NOMO-1 treated with DMSO at 0.1 percent for 48 hours (cell line): Measurements from ENCODE around the gene IL9R.
A peak's percentile ranks its signal among the peaks of the same experiment; 100 is the strongest.
"Not testable (repeated sequence)": the region's sequence is repeated elsewhere in the genome, so short reads cannot be mapped to it uniquely, and the experiment has no call there.

Experiments used
- DNase-seq: peaks from one replicate; lab custom pipeline; 2025; ENCODE audit not compliant: unreplicated experiment; lab: John Stamatoyannopoulos, UW

IL9R gene, protein sequence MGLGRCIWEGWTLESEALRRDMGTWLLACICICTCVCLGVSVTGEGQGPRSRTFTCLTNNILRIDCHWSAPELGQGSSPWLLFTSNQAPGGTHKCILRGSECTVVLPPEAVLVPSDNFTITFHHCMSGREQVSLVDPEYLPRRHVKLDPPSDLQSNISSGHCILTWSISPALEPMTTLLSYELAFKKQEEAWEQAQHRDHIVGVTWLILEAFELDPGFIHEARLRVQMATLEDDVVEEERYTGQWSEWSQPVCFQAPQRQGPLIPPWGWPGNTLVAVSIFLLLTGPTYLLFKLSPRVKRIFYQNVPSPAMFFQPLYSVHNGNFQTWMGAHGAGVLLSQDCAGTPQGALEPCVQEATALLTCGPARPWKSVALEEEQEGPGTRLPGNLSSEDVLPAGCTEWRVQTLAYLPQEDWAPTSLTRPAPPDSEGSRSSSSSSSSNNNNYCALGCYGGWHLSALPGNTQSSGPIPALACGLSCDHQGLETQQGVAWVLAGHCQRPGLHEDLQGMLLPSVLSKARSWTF

GRCh38 chrX:155997436-155997835 lies at the start of gene IL9R:
Gene IL9R, plus strand, starts transcription at chrX:155997696. Its CDS starts 64 bp downstream, at chrX:155997760.
- DNase-seq: no peak

DNA sequence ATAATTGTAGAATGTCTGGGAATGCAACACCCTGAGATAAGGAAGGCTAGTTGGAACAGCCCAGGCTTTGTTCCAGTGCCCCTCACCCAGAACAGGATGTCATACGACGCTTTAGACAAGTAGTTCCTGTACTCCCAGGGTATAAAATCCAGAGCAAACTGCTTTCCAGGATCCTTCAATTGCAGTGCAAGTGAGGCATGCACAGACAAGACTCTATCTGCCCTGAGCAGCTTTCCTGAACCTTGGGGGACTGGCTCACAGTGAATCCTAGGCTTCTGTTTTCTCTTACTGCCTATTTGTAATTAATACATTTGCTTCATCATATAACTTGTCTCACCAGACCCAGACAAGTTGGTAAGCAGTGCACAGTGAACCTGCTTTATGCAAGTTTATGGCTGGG lies 48.4 kb upstream of the IL9R start:
- DNase-seq: no peak

DNA sequence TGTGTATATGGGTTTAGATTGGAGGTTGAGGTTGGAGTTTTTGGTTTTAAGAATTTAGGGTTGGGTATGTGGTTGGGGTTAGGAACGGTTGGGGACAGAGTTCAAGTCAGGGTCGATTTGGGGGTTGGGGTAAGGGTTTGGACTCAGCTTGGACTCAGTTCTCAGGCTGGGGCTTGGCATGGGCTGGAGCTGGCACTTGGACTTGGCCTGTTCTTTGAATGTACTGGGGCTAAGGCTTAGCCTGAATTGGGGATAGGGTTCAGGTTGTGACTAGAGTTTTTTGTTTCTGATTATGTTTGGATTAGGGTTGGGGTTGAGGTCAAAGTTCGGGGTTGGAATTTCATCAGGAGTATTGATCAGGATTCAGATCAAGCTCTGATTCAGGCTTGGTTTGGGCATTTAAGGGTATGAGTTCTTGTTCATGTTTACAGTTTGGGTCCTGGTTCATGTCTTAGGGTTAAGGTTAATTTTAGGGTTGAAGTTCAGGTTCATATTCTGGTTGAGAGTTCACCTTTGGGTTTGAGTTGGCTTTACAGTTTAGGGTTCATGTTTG lies 46.2 kb upstream of the IL9R start:
- DNase-seq: no peak

DNA sequence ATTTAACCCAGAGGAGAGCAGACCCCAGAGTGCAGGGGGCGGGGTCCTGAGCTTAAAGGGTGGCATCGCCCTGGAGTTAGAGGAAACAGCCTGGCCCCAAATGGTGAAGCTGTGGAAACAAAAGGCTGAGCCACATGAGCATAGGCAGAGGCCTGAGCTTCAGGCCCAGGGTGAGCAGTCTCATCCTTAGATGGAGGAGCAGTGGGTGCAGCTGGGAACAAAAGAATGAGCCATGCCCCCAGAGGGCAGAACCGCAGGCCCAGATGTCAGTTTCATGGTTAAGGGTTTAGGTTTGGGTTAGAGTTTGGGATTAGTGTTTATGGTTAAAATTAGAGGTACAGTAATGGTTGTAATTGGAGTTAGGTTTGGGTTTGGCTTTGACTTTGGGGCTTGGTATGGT lies 44.4 kb upstream of the IL9R start:
- DNase-seq: no peak

DNA sequence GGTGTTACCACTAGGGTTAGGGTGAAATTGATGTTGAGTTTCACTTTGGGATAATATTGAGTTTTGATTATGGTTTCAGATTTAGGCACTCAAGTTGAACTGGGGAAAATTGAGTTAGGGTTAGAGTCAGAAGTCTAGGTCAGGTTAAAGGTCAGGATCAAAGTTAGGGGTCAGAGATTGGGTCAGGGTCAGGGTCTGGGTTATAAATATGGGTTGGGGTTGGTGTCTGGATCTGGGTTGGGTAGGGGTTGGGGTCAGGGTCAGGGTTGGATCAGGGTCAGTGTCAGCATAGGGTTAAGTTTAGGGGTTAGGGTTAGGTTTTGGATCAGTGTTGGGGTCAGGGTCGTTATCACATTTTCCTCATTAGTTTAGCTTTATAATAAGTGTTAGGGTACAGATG lies 42.7 kb upstream of the IL9R start:
- DNase-seq: no peak

DNA sequence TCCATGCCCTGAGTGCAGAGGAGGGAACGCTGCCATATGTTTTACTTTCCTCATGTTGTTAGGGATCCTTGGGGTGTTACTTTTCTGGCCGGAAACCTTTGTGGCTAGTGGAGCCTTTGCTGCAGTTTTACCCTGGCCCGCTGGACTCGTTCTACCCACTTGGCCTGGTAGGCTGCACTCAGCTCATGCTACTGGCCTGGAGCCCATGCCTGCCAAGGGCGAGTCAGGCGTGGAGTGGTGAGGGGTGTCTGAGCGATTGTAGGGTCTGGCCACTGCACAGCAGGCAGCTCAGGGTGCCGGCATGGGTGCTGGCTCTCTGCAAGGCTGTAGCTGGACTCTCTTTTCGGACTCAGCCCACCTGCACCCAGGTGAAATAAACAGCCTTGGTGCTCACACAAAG lies 41.4 kb upstream of the IL9R start:
- DNase-seq: no peak

DNA sequence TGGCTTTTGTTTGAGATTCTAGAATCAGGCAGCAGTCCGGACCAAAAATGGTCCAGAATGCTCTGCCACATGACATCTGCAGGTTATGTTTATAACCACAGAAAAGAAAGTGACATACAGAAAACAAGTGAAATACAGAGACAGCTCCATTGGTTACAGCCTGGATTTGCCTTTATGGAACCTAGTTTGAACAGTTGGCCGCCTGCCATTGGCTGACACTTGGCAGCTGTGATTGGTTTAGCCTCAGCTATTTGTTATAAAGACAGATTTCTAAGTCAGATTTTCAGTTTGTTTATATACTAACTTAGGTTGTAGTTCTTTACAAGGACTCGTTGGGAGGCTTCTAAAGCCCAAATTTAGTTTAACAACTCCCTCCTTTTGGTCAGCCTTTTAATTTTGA lies 40.8 kb upstream of the IL9R start:
- DNase-seq: no peak

- DNase-seq: no peak
Observed at GRCh38 chrX:155957843-155958242, 39.7 kb upstream of the IL9R start.

DNA sequence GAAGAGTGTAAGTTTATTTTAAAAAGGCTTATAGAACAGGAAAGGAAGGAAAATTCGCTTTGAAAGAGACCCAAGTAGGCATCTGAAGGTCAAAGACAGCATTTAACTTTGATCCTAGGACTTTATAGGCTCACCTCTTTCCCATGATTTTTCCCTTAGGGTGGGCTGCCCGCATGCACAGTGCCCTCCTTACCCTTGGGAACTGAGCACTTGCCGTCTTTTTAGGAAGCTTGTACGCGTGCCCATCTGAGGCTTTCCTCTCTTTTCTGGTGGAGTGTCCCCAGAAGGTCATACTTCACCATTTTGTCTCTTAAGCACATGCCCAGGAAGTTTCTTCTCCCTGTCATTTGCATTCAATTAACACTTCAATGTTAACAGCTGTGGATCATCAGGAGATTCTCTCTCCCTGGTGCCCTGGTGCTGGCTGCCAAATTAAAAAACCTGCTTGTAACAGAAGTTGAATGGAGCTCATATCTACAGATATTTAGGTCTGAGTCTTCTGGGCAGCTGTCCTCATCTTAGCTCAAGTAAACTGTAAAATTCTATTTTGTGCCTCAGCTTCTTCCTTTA lies 38.4 kb upstream of the IL9R start:
- no peak for DNase-seq

DNA sequence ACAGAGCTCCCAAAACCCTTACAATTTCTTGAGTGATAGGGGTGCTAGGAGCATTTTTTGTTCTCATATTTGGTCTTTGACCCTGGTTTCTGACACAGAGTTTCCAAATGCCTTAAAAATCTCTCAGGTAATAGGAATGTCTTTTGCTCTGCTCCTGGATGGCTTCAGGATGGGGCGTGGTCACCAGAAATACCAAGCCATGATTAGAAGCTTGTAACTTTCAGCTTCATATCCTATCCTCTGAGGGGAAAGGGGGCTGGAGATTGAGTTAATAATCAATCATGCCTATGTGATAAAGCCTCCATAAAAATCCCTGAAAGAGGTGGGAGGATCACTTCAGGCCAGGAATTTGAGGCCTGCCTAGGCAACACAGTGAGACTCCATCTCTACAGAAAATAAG lies 34.6 kb upstream of the IL9R start:
- no peak for DNase-seq

DNA sequence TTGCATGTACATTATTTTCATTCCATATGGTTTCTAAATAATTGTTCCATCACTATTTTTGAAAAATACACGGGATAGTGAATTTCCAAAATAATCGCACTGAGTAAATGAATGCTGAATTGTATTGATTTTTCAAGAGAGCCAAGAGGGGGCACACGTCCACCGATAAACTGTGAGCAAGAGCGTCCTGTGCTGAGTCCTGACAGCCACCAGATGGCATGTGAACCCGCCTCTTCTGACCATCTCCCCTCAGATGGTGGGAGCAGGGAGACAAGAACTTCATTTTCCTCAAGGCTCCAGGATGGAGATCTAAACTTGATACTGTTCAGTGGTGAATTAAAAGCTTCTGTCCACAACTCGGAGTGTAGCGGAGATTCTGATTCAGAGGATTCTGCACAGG lies 30.6 kb upstream of the IL9R start:
- peak; percentile 47 for DNase-seq

GRCh38 chrX:155967653-155968325 lies 29.7 kb upstream of the IL9R start:
- no peak for DNase-seq

DNA sequence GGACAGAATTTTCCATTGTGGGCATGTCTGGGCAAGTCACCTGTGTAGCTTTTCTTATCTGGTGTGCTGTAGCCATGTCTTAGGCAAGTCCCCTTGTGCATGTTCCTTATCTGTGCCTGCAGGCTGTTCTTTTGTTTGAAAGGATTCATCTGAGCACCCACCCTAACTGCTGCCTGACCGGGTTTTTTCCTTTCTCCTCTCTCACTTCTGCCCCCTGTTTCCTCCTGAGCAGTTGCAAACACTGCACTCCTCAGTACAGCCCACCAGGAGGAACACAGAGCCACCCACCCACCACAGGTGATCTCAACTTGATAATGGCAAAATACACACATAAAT lies 29.2 kb upstream of the IL9R start:
- no peak for DNase-seq

DNA sequence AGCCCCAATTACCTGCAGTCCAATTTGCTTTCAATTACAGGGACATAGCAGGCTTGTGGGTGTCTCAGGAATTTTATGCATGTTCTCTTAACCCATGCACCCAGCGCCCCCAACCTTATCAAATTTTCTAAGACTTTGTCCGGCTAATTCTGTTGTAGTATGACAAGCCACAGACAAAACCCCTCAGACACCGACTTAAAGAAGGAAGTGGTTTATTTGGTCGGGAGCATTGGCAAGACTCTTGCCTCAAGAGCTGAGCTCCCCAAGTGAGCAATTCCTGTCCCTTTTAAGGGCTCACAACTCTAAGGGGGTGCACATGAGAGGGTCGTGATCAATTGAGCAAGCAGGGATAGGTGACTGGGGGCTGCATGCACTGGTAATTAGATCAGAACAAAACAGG lies 28.7 kb upstream of the IL9R start:
- DNase-seq: no peak

DNA sequence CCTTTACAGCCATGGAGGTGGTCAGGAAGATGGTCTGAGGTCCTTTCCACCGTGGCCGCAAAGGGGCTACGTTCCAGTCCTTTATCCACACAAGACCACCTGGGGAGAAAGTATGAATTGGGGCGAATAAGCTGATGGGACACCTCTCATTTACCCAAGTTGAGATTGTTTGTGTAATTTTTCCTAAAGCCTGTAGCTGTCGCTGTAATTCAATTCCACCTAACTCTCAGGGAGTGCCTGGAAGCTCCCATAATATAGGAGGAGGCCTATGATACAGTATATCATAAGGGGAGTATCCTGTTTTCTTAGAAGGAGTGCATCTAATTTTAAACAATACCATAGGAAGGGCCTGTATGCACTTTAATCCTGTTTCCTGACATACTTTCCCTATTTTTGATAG lies 25.8 kb upstream of the IL9R start:
- not testable (repeated sequence) for DNase-seq

DNA sequence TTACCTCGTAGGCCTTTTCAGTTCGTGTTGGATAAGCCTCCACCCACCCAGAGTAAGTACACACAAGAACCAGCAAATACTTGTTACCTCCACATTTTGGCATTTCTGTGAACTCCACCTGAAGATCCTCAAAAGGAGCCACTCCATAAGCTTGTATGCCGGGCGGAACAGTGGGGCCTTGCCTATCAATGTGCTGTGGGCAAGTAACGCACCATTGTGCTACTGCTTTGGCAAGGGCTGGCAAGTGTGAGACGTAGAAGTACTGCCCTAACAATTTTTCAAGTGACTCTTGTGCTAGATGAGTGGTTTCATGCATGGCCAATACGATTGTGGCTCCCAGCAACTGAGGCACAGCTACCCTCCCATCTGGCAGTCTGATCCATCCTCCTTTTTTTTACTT lies 25.3 kb upstream of the IL9R start:
- not testable (repeated sequence) for DNase-seq

DNA sequence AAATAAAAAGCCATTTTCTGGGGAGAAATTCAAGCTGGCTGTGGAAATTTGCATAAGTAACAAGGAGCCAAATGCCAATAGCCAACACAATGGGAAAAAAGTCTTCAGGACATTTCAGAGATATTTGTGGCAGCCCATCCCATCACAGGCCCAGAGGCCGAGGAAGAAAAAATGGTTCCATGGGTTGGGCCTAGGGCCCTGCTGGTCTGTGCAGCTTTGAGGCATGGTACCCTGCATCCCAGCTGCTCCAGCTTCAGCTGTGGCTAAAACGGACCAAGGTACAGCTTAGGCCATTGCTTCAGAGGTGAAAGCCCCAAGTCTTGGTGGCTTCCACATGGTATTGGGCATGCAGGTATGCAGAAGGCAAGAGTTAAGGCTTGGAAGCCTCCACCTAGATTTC lies 14.2 kb upstream of the IL9R start:
- no peak for DNase-seq

- DNase-seq: no peak
Observed at GRCh38 chrX:155985208-155985607, 12.3 kb upstream of the IL9R start.

- not testable (repeated sequence) for DNase-seq
Observed at GRCh38 chrX:155986995-155987394, 10.5 kb upstream of the IL9R start.

DNA sequence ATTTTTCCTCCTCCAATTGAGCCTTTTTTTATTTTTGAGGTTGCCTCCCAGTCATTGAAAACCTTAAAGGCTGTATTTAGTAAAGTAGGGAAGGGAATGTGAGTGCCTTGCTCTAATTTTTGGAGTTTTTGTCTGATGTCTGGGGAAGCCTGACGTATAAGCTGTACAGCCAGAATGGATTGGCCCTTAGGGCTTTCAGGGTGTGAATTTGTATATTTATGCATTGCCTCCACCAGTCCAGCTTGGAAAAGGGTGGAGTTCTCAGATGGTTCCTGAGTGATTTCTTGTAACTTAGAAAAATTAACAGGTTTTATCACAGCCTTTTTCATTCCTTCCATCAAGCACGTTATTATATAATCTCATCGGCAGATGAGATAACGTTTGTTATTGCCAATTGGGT lies 8.6 kb upstream of the IL9R start:
- no peak for DNase-seq

- no peak for DNase-seq
Observed at GRCh38 chrX:155993421-155993820, 4.1 kb upstream of the IL9R start.

- DNase-seq: no peak
Observed at GRCh38 chrX:155995321-155995875, 2.1 kb upstream of the IL9R start.
